ENCODE measurements around the gene SKIL.

DNA sequence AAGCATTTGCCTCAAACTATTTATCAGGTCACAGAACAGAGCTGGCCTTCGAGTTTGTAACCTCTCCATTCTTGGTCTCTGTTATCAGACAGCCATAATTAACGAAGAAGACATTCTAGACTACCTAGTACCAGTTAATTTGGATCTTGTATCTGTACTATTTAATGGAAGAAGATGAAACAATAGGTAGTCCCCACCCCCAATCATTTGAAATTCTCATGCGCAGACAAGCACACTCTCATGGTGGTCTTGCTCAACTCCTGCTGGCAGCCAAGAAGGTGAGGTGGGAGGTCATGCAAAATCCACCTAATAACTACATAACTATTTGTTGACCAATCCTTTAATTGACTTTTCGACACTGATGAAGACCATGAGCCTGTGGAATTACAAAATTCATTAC is 2.8 kb upstream of the SKIL start:
- TF ChIP-seq, protein P1, sequence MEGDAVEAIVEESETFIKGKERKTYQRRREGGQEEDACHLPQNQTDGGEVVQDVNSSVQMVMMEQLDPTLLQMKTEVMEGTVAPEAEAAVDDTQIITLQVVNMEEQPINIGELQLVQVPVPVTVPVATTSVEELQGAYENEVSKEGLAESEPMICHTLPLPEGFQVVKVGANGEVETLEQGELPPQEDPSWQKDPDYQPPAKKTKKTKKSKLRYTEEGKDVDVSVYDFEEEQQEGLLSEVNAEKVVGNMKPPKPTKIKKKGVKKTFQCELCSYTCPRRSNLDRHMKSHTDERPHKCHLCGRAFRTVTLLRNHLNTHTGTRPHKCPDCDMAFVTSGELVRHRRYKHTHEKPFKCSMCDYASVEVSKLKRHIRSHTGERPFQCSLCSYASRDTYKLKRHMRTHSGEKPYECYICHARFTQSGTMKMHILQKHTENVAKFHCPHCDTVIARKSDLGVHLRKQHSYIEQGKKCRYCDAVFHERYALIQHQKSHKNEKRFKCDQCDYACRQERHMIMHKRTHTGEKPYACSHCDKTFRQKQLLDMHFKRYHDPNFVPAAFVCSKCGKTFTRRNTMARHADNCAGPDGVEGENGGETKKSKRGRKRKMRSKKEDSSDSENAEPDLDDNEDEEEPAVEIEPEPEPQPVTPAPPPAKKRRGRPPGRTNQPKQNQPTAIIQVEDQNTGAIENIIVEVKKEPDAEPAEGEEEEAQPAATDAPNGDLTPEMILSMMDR (conservative IDR thresholded peaks at IDR 0.05; ENCODE audit: low read depth, low read length), result no peak
- TF ChIP-seq EZH2phosphoT487 (IDR thresholded peaks at IDR 0.05; ENCODE audit: borderline replicate concordance, low read length), result no peak

All from PC-3 (cell line).